GM12878 (cell line): ENCODE data around the gene KREMEN2. TPM values are rescaled to one million over a fixed set of nuclear protein-coding genes. Genes with fewer than 3 reads are reported as not detected.

Experiments used
- ATAC-seq: fragments of 200-7000 bp; cut with Tn5 transposase; 3 replicates; pipeline ENCODE4 v1.9.1; 2020; ENCODE audit warnings: mild to moderate bottlenecking, moderate library complexity
- BruUV-seq: library from RNA; stranded (reverse); fragments of 400-500 nt; replicated peaks from 2 replicates; lab custom pipeline; 2021; lab: Mats Ljungman, UMichigan
- CTCF ChIA-PET: fragments of 300-600 bp; sonication (Branson Sonifier 250); formaldehyde crosslinking; extraction: SDS; loops from one replicate; lab custom pipeline; 2021; ENCODE audit warnings: inconsistent platforms; lab: Yijun Ruan, JAX
- POLR2A ChIA-PET: fragments of 350-600 bp; formaldehyde crosslinking; extraction: SDS; loops from one replicate; lab custom pipeline; 2021; ENCODE audit warnings: inconsistent platforms; lab: Charles Lee
- RAD21 ChIA-PET: fragments of 300-600 bp; sonication (Branson Sonifier 250); formaldehyde crosslinking; loops from one replicate; lab custom pipeline; 2023; ENCODE audit warnings: antibody characterized with exemption; ENCODE audit not compliant: unreplicated experiment; lab: Charles Lee
- SMC1A ChIA-PET: fragments of 300-600 bp; sonication (Branson Sonifier 250); formaldehyde crosslinking; loops from one replicate; lab custom pipeline; 2023; ENCODE audit not compliant: unreplicated experiment, uncharacterized antibody; lab: Charles Lee
- DNase-seq: peaks from one replicate; pipeline ENCODE4 v3.0.0-alpha.2; 2011; ENCODE audit warnings: low read depth, low spot score
- FAIRE-seq: peaks from 3 replicates; lab custom pipeline; 2011; peaks lifted over from hg19 to GRCh38; lab: Jason Lieb, UNC
- H2AFZ ChIP-seq: 2 replicates; pipeline ENCODE4 v1.6.0; 2011; ENCODE audit warnings: low read depth, low read length, control low read depth; ENCODE audit not compliant: control insufficient read depth
- H3K27ac ChIP-seq: 2 replicates; pipeline ENCODE4 v1.5.1; 2011; ENCODE audit warnings: control low read depth; ENCODE audit not compliant: control insufficient read depth, insufficient read depth
- H3K27me3 ChIP-seq, 2 experiments: replicated peaks in 1 of 2; 2 replicates each; pipeline versions ENCODE4 v1.6.0 to v1.6.1; 2011; ENCODE audit warnings: low read length in 1 of 2; ENCODE audit not compliant: control insufficient read depth in 2 of 2, insufficient read depth in 2 of 2
- H3K36me3 ChIP-seq, 2 experiments: 2 replicates each; pipeline ENCODE4 v1.5.1; 2011; ENCODE audit warnings: low read length in 1 of 2; ENCODE audit not compliant: control insufficient read depth in 2 of 2, insufficient read depth in 2 of 2
- H3K4me1 ChIP-seq: 2 replicates; pipeline ENCODE4 v1.6.1; 2011; ENCODE audit warnings: mild to moderate bottlenecking, low read length, moderate library complexity, mixed read lengths; ENCODE audit not compliant: control insufficient read depth, insufficient read depth
- H3K4me2 ChIP-seq: 2 replicates; pipeline ENCODE4 v1.6.0; 2011; ENCODE audit warnings: control low read depth; ENCODE audit not compliant: control insufficient read depth, insufficient read depth
- H3K4me3 ChIP-seq: fragments of 200-600 bp; sonication (generic); 2 replicates; pipeline ENCODE4 v1.5.1; 2016
- H3K79me2 ChIP-seq: 2 replicates; pipeline ENCODE4 v1.6.0; 2011; ENCODE audit warnings: low read length; ENCODE audit not compliant: control insufficient read depth, insufficient read depth
- H3K9ac ChIP-seq: 2 replicates; pipeline ENCODE4 v1.8.0; 2011; ENCODE audit warnings: low read length, control low read depth, mixed read lengths; ENCODE audit not compliant: control insufficient read depth, insufficient read depth
- H3K9me3 ChIP-seq: replicated peaks from 3 replicates; pipeline ENCODE4 v1.5.1; 2011; ENCODE audit warnings: mild to moderate bottlenecking, low read length; ENCODE audit not compliant: control insufficient read depth, insufficient read depth
- H4K20me1 ChIP-seq: 2 replicates; pipeline ENCODE4 v1.6.0; 2011; ENCODE audit not compliant: control insufficient read depth, insufficient read depth
- ATF7 ChIP-seq: fragments of 450-650 bp; IDR thresholded peaks from 2 replicates; pipeline ENCODE4 v1.6.1; 2016; ENCODE audit warnings: low read depth, mild to moderate bottlenecking
- CBX5 ChIP-seq: sonication (generic); IDR thresholded peaks from 2 replicates; pipeline ENCODE4 v1.6.1; 2016; ENCODE audit warnings: low read depth, moderate library complexity, mild to moderate bottlenecking, inconsistent platforms
- EED ChIP-seq: sonication (generic); IDR thresholded peaks from 2 replicates; pipeline ENCODE4 v1.6.1; 2016; ENCODE audit warnings: antibody characterized with exemption, low read depth
- FOS ChIP-seq: IDR thresholded peaks from 3 replicates; pipeline ENCODE4 v1.6.1; 2011; ENCODE audit warnings: borderline replicate concordance; ENCODE audit not compliant: insufficient read length; ENCODE audit errors: extremely low read depth
- HDGF ChIP-seq: fragments of 450-650 bp; IDR thresholded peaks from 2 replicates; pipeline ENCODE4 v1.6.1; 2016; ENCODE audit warnings: antibody characterized with exemption
- IRF3 ChIP-seq: fragments of 450-650 bp; IDR thresholded peaks from 2 replicates; pipeline ENCODE4 v1.6.1; 2014; ENCODE audit warnings: mild to moderate bottlenecking
- JUND ChIP-seq: IDR thresholded peaks from 2 replicates; pipeline ENCODE4 v1.6.1; 2012; ENCODE audit warnings: low read depth, mild to moderate bottlenecking, low read length, improper control_type of control experiment, moderate library complexity
- MXI1 ChIP-seq: fragments of 150-350 bp; IDR thresholded peaks from 2 replicates; pipeline ENCODE4 v1.6.1; 2011; ENCODE audit warnings: low read depth, mild to moderate bottlenecking, inconsistent platforms, low read length, improper control_type of control experiment
- MYC ChIP-seq: IDR thresholded peaks from 2 replicates; pipeline ENCODE4 v1.6.1; 2011; ENCODE audit warnings: mild to moderate bottlenecking, low read length, moderate library complexity, inconsistent platforms; ENCODE audit not compliant: insufficient read depth, insufficient replicate concordance, insufficient read length, severe bottlenecking
- NFIC ChIP-seq: IDR thresholded peaks from 2 replicates; pipeline ENCODE4 v1.6.1; 2012; ENCODE audit warnings: low read depth, mild to moderate bottlenecking, inconsistent platforms, low read length, moderate library complexity
- NFYA ChIP-seq: IDR thresholded peaks from 2 replicates; pipeline ENCODE4 v1.6.1; 2011; ENCODE audit warnings: low read depth, mild to moderate bottlenecking, low read length, improper control_type of control experiment, borderline replicate concordance
- NR2C2 ChIP-seq: IDR thresholded peaks from 2 replicates; pipeline ENCODE4 v1.6.1; 2011; ENCODE audit warnings: borderline replicate concordance, low read depth; ENCODE audit not compliant: control insufficient read depth, insufficient read length
- SMARCA5 ChIP-seq: fragments of 450-650 bp; IDR thresholded peaks from 2 replicates; pipeline ENCODE4 v1.6.1; 2017; ENCODE audit warnings: mild to moderate bottlenecking
- SREBF2 ChIP-seq: IDR thresholded peaks from 2 replicates; pipeline ENCODE4 v1.6.1; 2012; ENCODE audit warnings: mild to moderate bottlenecking, low read length
- SUZ12 ChIP-seq: fragments of 200-600 bp; sonication (generic); IDR thresholded peaks from one replicate; pipeline ENCODE4 v1.6.1; 2018; ENCODE audit warnings: antibody characterized with exemption, mild to moderate bottlenecking; ENCODE audit not compliant: unreplicated experiment
- TARDBP ChIP-seq: IDR thresholded peaks from 2 replicates; pipeline ENCODE4 v1.6.1; 2016; ENCODE audit warnings: borderline replicate concordance
- TCF7 ChIP-seq: IDR thresholded peaks from 2 replicates; pipeline ENCODE4 v1.6.1; 2014; ENCODE audit warnings: antibody characterized with exemption, borderline replicate concordance
- ZNF24 ChIP-seq: fragments of 450-650 bp; IDR thresholded peaks from 2 replicates; pipeline ENCODE4 v1.6.1; 2017; ENCODE audit warnings: antibody characterized with exemption, mild to moderate bottlenecking
- ZNF384 ChIP-seq: IDR thresholded peaks from 2 replicates; pipeline ENCODE4 v1.6.1; 2012; ENCODE audit warnings: low read depth, mild to moderate bottlenecking, low read length, improper control_type of control experiment, borderline replicate concordance
- WGBS: methylation state at CpG from one replicate; pipeline ENCODE4 v1.1.6; 2016; ENCODE audit warnings: low lambda C conversion rate; ENCODE audit not compliant: insufficient replicate concordance, insufficient coverage; ENCODE audit errors: missing lambda C conversion rate; 5-methylcytosine and 5-hydroxymethylcytosine counted together
- in situ Hi-C: fragments of 300-500 bp; cut with MboI; formaldehyde crosslinking; loops from 9 replicates; pipeline ENCODE4 v1.14.3; 2018; ENCODE audit warnings: mixed read lengths
- intact Hi-C: fragments of 100-400 bp; cut with micrococcal nuclease; formaldehyde crosslinking; loops from one replicate; pipeline ENCODE4 v1.14.2; 2022; ENCODE audit not compliant: unreplicated experiment
- polyA plus RNA-seq, 11 experiments: library from polyadenylated mRNA; depleted of rRNA in 4 of 11; unstranded in 6 of 11; stranded (reverse) in 5 of 11; fragments of >200 nt; fragmentation: Nextera tagmentation in 4 of 11; fragmentation: Illumina TruSeq in 1 of 11; extraction: Ambion mirVana in 4 of 11; extraction: Trizol in 1 of 11; gene quantifications; 1 replicate in 1 of 11; 2 replicates in 10 of 11; pipeline versions ENCODE4 v1.2.1 to v1.2.3, GENCODE V29; 2011 to 2016; ENCODE audit warnings: inconsistent platforms in 2 of 11, missing spikeins in 2 of 11, low read depth in 1 of 11
- total RNA-seq, 4 experiments: library from RNA; depleted of rRNA in 3 of 4; stranded (reverse); fragments of >200 nt in 3 of 4; fragmentation: Illumina TruSeq in 1 of 4; extraction: Trizol in 1 of 4; gene quantifications; 2 replicates each; pipeline versions ENCODE4 v1.2.1 to v1.2.3, GENCODE V29; 2013 to 2021

KREMEN2 gene
- total and polyA plus RNA-seq, 10 of the 15 experiments (the other 5 are each of a cell fraction or from before 2014, with no cell fraction given): 0.06 to 3.7 (median 0.83) TPM; not detected in 2

- Histone ChIP-seq H3K79me2 (no peaks in the 10 kb centered on the region), H3K4me1 (peaks cover 12% of the 10 kb centered on the region), H3K9ac (no peak overlapping the region), H3K36me3 (no peaks in the 10 kb centered on the region), H2AFZ (no peak overlapping the region), H3K27ac (no peak overlapping the region), H3K4me3 (no peak overlapping the region), H3K9me3 (no peaks in the 10 kb centered on the region), H4K20me1 (no peaks in the 10 kb centered on the region), H3K4me2 (no peak overlapping the region), H3K27me3 (peaks cover 0 to 17% of the 10 kb centered on the region in 2 experiments)
- no peak for FAIRE-seq
- TF ChIP-seq ZNF384: no peak
- TF ChIP-seq EED: no peak
- TF ChIP-seq NFIC: no peak
- TF ChIP-seq NR2C2: no peak
- no peak for TF ChIP-seq FOS
- DNase-seq: no peak
- ChIA-PET POLR2A (no interaction called here), CTCF (no interaction called here), RAD21 (no interaction called here), SMC1A (no interaction called here)
- 23% methylated on average over 14 of the region's 19 CpGs for WGBS
- in situ Hi-C loops: no loop called here
- intact Hi-C loops: no loop called here
- BruUV-seq: no TSS peak
- ATAC-seq: no peak
These were observed 48.2 kb downstream of the KREMEN2 start for GRCh38 chr16:3012246-3012645.

DNA sequence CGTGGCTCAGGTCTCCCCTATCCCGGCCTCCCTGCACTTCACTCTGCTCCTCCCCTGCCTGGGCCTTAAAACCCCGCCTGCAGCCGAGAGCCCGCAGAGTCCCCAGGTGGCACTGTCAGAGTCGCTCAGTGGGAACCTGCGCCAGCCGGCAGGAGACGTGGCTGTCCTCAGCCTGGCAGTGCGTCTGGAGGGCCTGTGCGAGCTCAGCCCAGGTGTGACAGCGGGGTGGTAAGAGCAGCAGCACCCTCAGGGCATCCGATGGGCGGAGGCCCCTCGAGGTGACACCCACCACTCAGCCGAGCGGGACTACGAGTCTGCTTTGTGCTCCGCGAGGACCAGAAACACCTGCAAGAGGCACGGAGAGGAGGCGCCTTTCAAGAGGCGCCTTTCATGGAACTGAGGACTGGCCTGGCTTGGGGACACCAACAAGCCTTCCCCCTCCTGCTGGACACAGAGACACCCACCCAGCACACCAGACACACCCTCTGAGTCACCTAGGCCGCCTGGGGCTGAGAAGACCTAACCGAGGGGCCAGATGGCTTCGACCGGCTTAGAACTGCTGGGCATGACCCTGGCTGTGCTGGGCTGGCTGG, 48.8 kb downstream of the KREMEN2 start, which contains the start of gene CLDN9:
CLDN9 (plus strand) TSS at position 96 of the 593 bp plus-strand sequence; CDS start at position 536, 440 bp downstream.
- peaks cover 6% of the 10 kb centered on the region for H3K4me1 ChIP-seq
- ChIA-PET CTCF (interaction anchor here (0.9 kb wide), 1 partner anchor 16 kb away, joined by 3 read pairs; no protein-coding TSS in a partner anchor), POLR2A (no interaction called here), RAD21 (no interaction called here), SMC1A (no interaction called here)
- H3K4me3 ChIP-seq: no peak within 1 kb of the TSS
- no peaks in the 10 kb centered on the region for H4K20me1 ChIP-seq
- FAIRE-seq: no peak
- 39% methylated on average over 26 of the region's 27 CpGs for WGBS
- no peak within 1 kb of the TSS for H2AFZ ChIP-seq
- no peaks in the 10 kb centered on the region for H3K79me2 ChIP-seq
- no peak within 1 kb of the TSS for H3K4me2 ChIP-seq
- no peak within 1 kb of the TSS for H3K9ac ChIP-seq
- no peak within 1 kb of the TSS for H3K27ac ChIP-seq
- intact Hi-C loops (no loop called here), in situ Hi-C loops (no loop called here)
- peaks cover 0 to 14% of the 10 kb centered on the region in 2 experiments for H3K27me3 ChIP-seq
- ATAC-seq: peak; percentile 63
- H3K9me3 ChIP-seq: no peaks in the 10 kb centered on the region
- no peaks in the 10 kb centered on the region for H3K36me3 ChIP-seq
- no TSS peak for BruUV-seq
- no peak for DNase-seq
- TF ChIP-seq JUND (no peak), ZNF24 (no peak), IRF3 (no peak), MYC (no peak), SREBF2 (no peak), NFYA (no peak), ATF7 (no peak), NR2C2 (no peak), SMARCA5 (no peak), MXI1 (no peak), TCF7 (no peak), HDGF (no peak), TARDBP (no peak), SUZ12 (no peak), CBX5 (no peak)
